ENCODE data around the gene MZF1. TPM values are rescaled to one million over a fixed set of nuclear protein-coding genes. Genes with fewer than 3 reads are reported as not detected.

Gene MZF1
- total and polyA plus RNA-seq, 10 of the 15 experiments (the other 5 are each of a cell fraction or from before 2014, with no cell fraction given): 0.38 to 14.7 (median 7.2) TPM

GRCh38 chr19:58544591-58545285 is 28.4 kb downstream of the MZF1 start (continued):
- TF ChIP-seq PBX3 (IDR thresholded peaks at IDR 0.05; ENCODE audit: insufficient replicate concordance, low read depth, low read length) (no peak), GABPA (IDR thresholded peaks at IDR 0.05; ENCODE audit: low read depth) (no peak), ZBED1 (IDR thresholded peaks at IDR 0.05; ENCODE audit: borderline replicate concordance) (no peak), PAX5 (IDR thresholded peaks at IDR 0.05; ENCODE audit: borderline replicate concordance, low read depth, low read length) (no peak), FOS (IDR thresholded peaks at IDR 0.05; ENCODE audit: borderline replicate concordance, extremely low read depth, insufficient read length) (no peak), ZSCAN29 (IDR thresholded peaks at IDR 0.05) (0 out of 2 replicates have a peak, but pooled peaks have one; percentile 35), NR2F1 (conservative IDR thresholded peaks at IDR 0.05) (0 out of 2 replicates have a peak, but pooled peaks have one; percentile 64), EZH2 (IDR thresholded peaks at IDR 0.05; ENCODE audit: borderline replicate concordance, control insufficient read depth, low read depth, low read length) (no peak), NR2C2 (IDR thresholded peaks at IDR 0.05; ENCODE audit: borderline replicate concordance, control insufficient read depth, insufficient read length, low read depth) (no peak), KDM1A (IDR thresholded peaks at IDR 0.05; ENCODE audit: borderline replicate concordance) (no peak), CHD2 (IDR thresholded peaks at IDR 0.05; ENCODE audit: borderline replicate concordance, low read depth, low read length) (no peak), CBFB (IDR thresholded peaks at IDR 0.05; ENCODE audit: low read depth) (no peak), STAT1 (conservative IDR thresholded peaks at IDR 0.05) (no peak), JUNB (IDR thresholded peaks at IDR 0.05) (no peak), TBL1XR1 (IDR thresholded peaks at IDR 0.05; ENCODE audit: low read depth, low read length) (no peak), CREM (IDR thresholded peaks at IDR 0.05; ENCODE audit: low read depth) (no peak), NBN (IDR thresholded peaks at IDR 0.05) (no peak), WRNIP1 (IDR thresholded peaks at IDR 0.05; ENCODE audit: borderline replicate concordance, low read depth, low read length) (no peak), YY1 (IDR thresholded peaks at IDR 0.05; ENCODE audit: low read depth, low read length) (peak; percentile 90), BACH1 (IDR thresholded peaks at IDR 0.05; ENCODE audit: borderline replicate concordance) (no peak), STAT3 (IDR thresholded peaks at IDR 0.05; ENCODE audit: low read depth, low read length) (no peak), RELA (IDR thresholded peaks at IDR 0.05; ENCODE audit: borderline replicate concordance, partially characterized antibody) (no peak), EP300 (IDR thresholded peaks at IDR 0.05; ENCODE audit: borderline replicate concordance in 1 of 2, control insufficient read depth in 1 of 2, low read depth in 2 of 2, low read length in 2 of 2) (no peak), ASH2L (IDR thresholded peaks at IDR 0.05; ENCODE audit: borderline replicate concordance, low read depth) (0 out of 2 replicates have a peak, but pooled peaks have one; percentile 28), TCF3 (IDR thresholded peaks at IDR 0.05; ENCODE audit: borderline replicate concordance, insufficient read depth, low read depth, low read length) (no peak), MEF2A (IDR thresholded peaks at IDR 0.05; ENCODE audit: insufficient read depth, low read depth, low read length) (no peak)
- TF ChIP-seq, protein P1, sequence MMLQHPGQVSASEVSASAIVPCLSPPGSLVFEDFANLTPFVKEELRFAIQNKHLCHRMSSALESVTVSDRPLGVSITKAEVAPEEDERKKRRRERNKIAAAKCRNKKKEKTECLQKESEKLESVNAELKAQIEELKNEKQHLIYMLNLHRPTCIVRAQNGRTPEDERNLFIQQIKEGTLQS (IDR thresholded peaks at IDR 0.05; ENCODE audit: borderline replicate concordance, extremely low read depth, low read depth, low read length): no peak
- TF ChIP-seq, protein P2, sequence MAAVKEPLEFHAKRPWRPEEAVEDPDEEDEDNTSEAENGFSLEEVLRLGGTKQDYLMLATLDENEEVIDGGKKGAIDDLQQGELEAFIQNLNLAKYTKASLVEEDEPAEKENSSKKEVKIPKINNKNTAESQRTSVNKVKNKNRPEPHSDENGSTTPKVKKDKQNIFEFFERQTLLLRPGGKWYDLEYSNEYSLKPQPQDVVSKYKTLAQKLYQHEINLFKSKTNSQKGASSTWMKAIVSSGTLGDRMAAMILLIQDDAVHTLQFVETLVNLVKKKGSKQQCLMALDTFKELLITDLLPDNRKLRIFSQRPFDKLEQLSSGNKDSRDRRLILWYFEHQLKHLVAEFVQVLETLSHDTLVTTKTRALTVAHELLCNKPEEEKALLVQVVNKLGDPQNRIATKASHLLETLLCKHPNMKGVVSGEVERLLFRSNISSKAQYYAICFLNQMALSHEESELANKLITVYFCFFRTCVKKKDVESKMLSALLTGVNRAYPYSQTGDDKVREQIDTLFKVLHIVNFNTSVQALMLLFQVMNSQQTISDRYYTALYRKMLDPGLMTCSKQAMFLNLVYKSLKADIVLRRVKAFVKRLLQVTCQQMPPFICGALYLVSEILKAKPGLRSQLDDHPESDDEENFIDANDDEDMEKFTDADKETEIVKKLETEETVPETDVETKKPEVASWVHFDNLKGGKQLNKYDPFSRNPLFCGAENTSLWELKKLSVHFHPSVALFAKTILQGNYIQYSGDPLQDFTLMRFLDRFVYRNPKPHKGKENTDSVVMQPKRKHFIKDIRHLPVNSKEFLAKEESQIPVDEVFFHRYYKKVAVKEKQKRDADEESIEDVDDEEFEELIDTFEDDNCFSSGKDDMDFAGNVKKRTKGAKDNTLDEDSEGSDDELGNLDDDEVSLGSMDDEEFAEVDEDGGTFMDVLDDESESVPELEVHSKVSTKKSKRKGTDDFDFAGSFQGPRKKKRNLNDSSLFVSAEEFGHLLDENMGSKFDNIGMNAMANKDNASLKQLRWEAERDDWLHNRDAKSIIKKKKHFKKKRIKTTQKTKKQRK (IDR thresholded peaks at IDR 0.05; ENCODE audit: low read depth, low read length): no peak
